Bronchial epithelial cell (primary cell): ENCODE results near the gene MCEMP1. TPM values are rescaled to one million over a fixed set of nuclear protein-coding genes. Genes with fewer than 3 reads are reported as not detected.
A peak's percentile ranks its signal among the peaks of the same experiment; 100 is the strongest.

Experiments used
- DNase-seq: peaks from one replicate; pipeline ENCODE4 v3.0.0-alpha.2; 2010; ENCODE audit warnings: low read depth
- FAIRE-seq: peaks from 2 replicates; lab custom pipeline; 2011; peaks lifted over from hg19 to GRCh38; lab: Jason Lieb, UNC
- H3K27me3 ChIP-seq: 2 replicates; pipeline ENCODE4 v1.5.1; 2011; ENCODE audit warnings: low read length; ENCODE audit not compliant: control insufficient read depth, insufficient read depth
- H3K36me3 ChIP-seq: 2 replicates; pipeline ENCODE4 v1.5.1; 2011; ENCODE audit warnings: low read length; ENCODE audit not compliant: control insufficient read depth, insufficient read depth
- H3K4me3 ChIP-seq: 2 replicates; pipeline ENCODE4 v1.5.1; 2011; ENCODE audit warnings: mild to moderate bottlenecking, low read depth, low read length, control low read depth
- total RNA-seq: library from RNA; depleted of rRNA; stranded (reverse); fragments of >200 nt; gene quantifications from 2 replicates; pipeline ENCODE4 v1.2.1, GENCODE V29; 2014
- TF ChIP-seq, protein P1 (sequence below): IDR thresholded peaks from 2 replicates; pipeline ENCODE4 v1.5.1; 2011; ENCODE audit warnings: mild to moderate bottlenecking, moderate library complexity, low read length, control low read depth, inconsistent platforms; ENCODE audit not compliant: insufficient read depth, severe bottlenecking

Gene MCEMP1
- total RNA-seq, 1 donor from 2014 or later, result not detected

DNA sequence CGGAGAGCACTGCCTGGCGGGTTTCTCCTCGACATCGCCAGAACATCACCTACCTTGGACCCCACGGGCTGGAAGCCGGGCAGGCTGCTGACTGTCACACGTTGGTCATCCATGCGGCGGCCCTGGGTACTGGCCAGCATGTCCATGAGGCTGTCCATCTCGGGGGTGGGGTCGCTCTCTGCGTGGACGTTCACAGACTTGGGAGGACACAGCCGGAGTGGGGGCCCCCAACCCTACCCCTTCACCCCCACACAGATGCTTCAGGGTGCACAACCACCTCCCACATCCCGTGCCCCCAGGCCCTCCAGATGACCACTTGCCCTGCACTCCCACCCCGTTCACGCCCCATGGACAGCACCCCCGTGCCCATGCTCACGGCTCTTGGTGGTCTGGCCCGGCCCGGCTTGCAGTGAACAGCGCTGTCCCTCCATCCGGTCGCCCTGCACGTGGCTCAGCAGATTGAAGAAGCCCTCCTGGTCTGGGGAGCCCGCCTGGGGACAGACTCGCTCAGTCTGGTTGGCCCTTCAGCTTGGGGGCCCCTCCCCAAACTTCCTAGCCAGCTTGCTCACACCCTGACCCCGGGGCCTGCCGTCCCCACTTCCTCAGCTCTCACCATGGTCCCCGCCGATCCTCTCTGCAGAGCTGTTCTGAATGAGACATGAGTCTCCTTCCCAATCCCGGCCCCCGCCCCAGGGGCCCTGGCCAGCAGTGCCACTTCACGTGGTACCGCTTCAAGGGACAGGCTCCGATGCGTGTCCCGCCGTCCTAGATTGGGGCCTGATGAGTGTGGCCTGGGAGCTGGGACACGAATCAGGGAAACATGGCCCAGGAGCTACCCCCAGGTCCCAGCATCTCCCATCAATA lies 44.3 kb upstream of the MCEMP1 start:
- Histone ChIP-seq H3K4me3 (no peak overlapping the region), H3K27me3 (no peaks in the 10 kb centered on the region), H3K36me3 (no peaks in the 10 kb centered on the region)
- DNase-seq, result no peak
- TF ChIP-seq, protein P1, sequence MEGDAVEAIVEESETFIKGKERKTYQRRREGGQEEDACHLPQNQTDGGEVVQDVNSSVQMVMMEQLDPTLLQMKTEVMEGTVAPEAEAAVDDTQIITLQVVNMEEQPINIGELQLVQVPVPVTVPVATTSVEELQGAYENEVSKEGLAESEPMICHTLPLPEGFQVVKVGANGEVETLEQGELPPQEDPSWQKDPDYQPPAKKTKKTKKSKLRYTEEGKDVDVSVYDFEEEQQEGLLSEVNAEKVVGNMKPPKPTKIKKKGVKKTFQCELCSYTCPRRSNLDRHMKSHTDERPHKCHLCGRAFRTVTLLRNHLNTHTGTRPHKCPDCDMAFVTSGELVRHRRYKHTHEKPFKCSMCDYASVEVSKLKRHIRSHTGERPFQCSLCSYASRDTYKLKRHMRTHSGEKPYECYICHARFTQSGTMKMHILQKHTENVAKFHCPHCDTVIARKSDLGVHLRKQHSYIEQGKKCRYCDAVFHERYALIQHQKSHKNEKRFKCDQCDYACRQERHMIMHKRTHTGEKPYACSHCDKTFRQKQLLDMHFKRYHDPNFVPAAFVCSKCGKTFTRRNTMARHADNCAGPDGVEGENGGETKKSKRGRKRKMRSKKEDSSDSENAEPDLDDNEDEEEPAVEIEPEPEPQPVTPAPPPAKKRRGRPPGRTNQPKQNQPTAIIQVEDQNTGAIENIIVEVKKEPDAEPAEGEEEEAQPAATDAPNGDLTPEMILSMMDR, result no peak
- no peak for FAIRE-seq

DNA sequence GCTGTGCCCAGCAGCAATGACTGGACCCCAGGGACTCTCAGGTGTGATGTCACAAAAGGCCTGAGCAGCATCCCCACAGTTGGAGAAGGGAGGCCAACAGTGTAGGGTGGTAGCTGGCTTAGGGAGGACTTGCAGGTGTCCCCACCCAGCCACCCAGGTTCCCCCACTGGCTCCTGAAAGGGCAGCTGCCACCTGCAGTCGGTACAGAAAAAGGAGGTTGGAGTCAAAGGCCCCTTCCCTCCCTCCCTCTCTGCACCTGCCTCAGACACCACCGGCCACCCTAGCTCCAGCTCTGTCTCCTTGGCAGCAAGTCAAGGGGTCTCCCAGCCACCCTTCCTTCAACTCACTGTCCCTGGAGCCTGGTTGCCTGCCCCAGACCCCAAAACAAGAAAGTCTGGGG lies 43.2 kb upstream of the MCEMP1 start, which contains the start of gene PCP2:
TSS of gene PCP2 (minus strand) at position 22 of the 400 bp plus-strand sequence. CDS start 262 bp downstream, outside the sequence.
- DNase-seq (no peak), FAIRE-seq (no peak)
- no peak within 1 kb of the TSS for H3K4me3 ChIP-seq
- no peaks in the 10 kb centered on the region for H3K27me3 ChIP-seq
- H3K36me3 ChIP-seq, result no peaks in the 10 kb centered on the region
- TF ChIP-seq, protein P1, result no peak

DNA sequence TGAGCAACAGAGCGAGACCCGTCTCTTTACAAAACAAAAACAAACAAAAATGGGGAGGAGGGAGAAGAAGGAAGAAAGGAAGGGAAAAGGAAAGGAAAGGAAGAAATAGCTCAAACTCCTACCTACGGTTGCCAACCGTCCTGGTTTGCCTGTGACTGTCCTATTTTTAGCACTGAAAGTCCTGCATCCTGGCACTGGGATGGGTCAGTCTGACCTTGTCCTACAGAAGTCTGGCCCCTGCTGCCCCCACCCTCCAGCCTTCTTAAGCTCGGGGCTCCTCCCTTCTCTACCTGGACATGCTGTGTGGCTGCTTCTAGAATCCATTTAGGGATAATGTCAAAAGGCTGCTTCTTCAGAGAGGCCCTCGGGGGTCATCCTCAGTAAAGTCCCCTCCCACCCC lies 41.2 kb upstream of the MCEMP1 start:
- FAIRE-seq (no peak), DNase-seq (no peak)
- H3K36me3 ChIP-seq, result peaks cover 4% of the 10 kb centered on the region
- H3K27me3 ChIP-seq, result no peaks in the 10 kb centered on the region
- TF ChIP-seq, protein P1, result no peak
- H3K4me3 ChIP-seq, result no peak overlapping the region

DNA sequence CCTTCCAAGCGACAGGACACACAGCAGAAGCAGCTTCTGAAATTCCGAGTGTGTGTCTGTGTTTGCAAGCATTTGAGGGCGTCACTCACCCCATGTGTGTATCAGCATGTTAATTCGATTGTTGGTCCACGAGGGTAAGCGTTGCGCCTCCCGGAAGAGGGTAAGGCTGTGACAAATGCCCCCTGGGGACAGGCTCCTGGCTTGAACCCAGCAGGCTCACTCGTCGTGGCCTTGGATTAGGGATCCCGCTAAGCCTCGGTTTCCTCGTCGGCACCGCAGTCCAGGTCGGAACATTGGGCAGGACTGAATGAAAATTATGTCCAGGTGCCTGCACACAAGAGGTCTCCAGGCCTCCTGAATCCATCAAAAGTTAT lies 40.6 kb upstream of the MCEMP1 start:
- Histone ChIP-seq H3K27me3 (no peaks in the 10 kb centered on the region), H3K4me3 (no peak overlapping the region), H3K36me3 (peaks cover 4% of the 10 kb centered on the region)
- no peak for FAIRE-seq
- TF ChIP-seq, protein P1, result no peak
- no peak for DNase-seq

DNA sequence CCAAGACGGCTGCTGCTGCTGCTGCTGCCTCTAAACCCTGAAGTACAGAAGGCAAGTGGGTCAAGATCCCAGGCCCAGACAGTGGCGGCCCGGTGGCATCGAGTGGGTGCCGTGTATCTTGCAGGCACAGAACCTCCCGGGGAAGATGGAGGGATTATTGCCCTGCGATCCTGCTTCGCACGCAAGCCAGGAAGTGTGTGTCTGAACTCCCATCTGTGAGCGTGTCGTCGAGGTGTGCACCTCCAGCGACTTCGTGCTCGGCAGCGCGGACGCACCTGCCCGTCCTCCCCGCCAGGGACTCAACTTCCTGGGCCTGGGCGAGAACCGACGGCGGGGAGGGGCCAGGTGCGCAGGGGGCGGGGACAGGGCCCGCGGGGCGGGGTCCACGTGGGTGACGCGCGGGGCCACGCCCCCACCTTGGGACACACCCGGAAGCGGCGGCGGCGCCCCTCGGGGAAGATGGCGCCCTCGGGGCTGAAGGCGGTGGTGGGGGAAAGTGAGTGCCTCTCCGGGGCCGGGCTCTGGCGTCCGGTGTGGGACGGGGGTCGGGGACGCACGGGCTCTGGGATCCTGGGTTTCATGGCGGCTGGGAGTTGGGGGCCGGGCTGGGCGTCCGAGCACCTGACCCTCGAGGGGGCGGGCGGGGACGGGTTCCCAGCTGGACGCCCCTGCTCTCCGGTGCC lies 40.1 kb upstream of the MCEMP1 start, which contains the start of gene STXBP2:
TSS of gene STXBP2 (plus strand) at position 420 of the 683 bp plus-strand sequence. CDS start at position 460, 40 bp downstream.
- TF ChIP-seq, protein P1, result no peak
- no peaks in the 10 kb centered on the region for H3K27me3 ChIP-seq
- FAIRE-seq (no peak), DNase-seq (peak; percentile 47)
- H3K4me3 ChIP-seq, result peak within 1 kb of the TSS; percentile 79
- peaks cover 4% of the 10 kb centered on the region for H3K36me3 ChIP-seq
